ENCODE measurements around the gene OSBPL5.
A peak's percentile ranks its signal among the peaks of the same experiment; 100 is the strongest.
"Not testable (repeated sequence)": the region's sequence is repeated elsewhere in the genome, so short reads cannot be mapped to it uniquely, and the experiment has no call there.

OSBPL5 gene

DNA sequence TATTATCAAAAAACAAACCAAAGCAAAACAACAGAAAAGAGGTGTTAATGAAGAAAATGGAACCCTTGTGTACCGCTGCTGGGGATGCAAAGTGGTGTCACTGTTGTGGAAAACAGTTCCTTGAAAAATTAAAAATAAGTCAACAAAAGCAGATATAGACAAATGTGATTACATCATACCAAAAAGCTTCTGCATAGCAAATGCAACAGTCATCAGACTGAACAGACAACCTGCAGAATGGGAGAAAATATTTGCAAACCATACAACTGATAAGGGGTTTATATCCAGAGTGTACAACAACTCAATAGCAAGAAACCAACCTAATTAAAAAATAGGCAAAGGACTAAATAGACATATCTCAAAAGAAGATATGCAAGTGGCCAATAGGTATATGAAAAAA lies 85.0 kb downstream of the OSBPL5 start:
- no peak for DNase-seq

DNA sequence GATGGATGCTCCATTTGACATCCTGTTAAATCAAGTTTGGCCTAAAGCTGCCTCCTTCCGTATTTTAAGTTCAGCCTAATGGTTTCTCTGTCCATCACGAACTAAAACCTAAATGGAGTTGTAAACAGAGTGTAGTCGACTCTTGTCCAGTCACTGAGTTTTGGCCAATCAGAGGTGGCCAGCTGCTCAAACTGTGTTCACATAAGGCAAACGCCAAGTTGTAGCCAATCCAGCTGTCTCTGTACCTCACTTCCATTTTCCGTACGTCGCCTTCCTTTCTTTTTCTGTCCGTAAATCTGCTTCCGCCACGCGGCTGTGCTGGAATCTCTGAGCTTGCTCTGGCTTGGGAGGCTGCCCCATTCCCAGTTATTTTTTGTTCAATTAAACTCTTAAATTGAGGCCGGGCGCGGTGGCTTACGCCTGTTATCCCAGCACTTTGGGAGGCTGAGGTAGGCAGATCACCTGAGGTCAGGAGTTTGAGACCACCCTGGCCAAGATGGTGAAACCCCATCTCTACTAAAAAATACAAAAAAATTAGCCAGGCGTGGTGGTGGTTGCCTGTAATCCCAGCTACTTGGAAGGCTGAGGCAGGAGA lies 87.2 kb downstream of the OSBPL5 start:
- no peak for DNase-seq

DNA sequence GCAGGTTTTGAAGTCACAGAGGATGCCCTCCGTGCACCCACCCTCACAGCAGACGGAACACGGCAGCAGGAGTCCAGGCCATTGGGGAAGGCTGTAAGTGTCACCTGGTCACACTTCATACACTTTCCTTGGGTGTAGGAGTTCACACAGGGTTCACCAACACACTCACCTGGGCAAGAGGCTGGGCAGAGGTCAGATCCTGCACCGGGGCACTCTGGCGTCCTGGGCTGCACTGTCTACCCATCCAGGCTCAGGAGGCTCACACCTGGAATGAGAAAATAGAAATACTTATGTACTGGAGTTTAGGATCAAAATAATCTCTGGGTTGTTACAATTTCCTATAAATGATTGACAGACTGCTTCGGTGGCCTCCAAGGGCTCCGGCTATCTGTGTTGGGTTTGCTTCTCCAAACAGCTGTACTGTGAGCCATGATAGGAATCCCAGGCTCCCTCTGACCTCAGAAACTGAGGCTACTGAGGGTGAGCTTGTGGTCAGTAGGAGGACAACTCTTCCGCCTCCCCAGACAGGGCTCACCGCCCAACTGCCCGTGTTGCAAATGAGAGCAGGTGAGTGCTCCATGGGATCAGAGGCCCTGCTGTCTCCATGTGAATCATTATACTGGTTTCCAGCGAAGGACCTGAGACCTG lies 87.8 kb downstream of the OSBPL5 start:
- no peak for DNase-seq

DNA sequence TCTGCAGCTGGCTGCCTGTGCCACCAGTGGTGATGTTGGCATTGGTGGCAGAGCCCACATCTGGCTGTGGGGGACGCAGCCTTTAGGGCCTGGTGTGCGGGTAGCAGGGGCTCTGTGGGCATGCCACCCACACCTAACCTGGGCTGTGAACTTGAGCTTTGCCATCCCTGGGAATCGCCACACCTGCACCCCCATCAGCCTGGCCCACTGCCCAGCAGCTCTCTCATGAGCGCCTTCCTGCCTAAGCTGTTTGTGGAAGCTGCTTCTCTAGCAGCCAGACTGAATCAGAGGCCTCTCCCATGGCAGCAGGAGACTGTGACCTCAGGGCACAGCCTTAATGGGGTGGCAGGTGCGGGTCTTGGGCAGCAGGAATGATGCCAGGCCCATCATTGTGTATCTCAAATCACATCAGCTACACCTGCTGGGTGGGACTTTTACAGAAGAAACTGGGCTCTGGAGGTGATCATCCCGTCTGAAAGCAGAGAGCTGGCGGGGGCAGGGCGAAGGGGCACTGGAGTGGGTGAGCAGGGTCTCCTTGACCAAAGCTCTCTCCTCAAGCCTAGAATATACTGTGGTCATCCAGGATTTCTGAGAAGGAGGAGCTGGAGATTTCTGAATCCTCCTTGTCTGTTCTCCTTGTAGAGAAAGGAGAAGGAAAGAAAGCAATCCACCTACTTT lies 90.1 kb downstream of the OSBPL5 start:
- no peak for DNase-seq

DNA sequence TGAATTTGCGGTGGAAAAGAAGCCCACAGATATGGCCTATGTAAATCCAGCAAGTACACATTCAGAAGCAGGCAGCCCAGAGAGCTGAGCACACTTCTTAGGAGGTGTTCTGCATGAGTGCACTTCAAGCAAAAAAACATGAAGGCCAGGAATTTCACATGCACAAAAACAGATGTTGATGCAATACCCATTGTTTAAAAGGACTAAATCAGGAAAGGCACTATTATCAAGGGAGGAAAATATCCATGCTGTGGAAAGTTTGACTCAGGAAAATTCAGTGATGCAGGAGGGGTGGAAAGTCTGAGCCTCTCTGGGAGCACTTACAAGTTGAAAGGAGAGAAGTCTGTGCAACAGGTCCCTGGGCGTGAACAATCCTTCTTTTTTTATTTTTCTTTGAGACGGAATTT lies 92.1 kb downstream of the OSBPL5 start:
- DNase-seq, result no peak

DNA sequence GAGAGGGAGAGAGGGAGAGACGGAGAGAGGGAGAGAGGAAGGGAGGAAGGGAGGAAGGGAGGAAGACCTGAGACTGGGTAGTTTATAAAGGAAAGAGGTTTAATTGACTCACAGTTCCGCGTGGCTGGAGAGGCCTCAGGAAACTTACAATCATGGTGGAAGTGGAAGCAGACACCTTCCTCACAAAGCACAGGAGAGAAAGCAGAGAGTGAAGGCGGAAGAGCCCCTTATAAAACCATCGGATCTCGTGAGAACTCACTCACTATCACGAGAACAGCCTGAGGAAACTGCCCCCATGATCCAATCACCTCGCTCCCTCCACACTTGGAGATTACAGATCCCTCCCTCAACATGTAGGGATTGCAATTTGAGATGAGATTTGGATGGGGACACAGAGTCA lies 95.7 kb downstream of the OSBPL5 start:
- DNase-seq, result no peak

DNA sequence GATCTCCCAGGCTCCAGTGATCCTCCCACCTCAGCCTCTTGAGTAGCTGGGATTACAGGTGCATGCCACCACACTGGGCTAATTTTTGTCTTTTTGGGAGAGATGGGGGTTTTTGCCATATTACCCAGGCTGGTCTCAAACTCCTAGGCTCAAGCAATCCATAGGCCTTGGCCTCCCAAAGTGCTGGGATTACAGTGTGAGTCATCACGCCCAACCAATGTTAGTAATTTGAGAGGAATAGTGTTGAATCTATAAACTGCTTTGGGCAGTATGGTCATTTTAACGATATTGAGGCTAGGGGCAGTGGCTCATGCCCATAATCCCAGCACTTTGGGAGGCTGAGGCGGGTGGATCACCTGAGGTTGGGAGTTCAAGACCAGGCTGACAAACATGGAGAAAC lies 98.8 kb downstream of the OSBPL5 start:
- not testable (repeated sequence) for DNase-seq

DNA sequence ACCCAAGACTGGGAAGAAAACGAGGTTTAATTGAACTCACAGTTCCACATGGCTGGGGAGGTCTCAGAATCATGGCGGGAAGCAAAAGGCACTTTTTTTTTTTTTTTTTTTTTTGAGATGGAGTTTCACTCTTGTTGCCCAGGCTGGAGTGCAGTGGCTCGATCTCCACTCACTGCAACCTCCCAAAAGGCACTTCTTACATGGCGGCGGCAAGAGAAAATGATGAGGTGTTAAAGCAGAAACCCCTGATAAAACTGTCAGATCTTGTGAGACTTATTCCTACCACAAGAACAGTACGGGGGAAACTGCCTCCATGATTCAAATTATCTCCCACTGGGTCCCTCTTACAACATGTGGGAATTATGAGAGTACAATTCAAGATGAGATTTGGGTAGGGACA lies 100.4 kb downstream of the OSBPL5 start:
- DNase-seq, result not testable (repeated sequence)

DNA sequence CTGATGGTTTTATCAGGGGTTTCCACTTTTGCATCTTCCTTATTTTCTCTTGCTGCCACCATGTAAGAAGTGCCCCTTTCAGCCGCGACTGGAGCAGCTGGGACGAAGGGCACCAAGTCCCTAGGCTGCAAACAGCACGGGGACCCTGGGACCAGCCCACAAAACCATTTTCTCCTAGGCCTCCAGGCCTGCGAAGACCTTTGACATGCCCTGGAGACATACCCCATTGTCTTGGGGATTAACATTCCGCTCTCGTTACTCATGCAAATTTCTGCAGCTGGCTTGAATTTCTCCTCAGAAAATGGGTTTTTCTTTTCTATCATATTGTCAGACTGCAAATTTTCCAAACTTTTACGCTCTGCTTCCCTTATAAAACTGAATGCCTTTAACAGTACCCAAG lies 101.2 kb downstream of the OSBPL5 start:
- DNase-seq, result not testable (repeated sequence)

DNA sequence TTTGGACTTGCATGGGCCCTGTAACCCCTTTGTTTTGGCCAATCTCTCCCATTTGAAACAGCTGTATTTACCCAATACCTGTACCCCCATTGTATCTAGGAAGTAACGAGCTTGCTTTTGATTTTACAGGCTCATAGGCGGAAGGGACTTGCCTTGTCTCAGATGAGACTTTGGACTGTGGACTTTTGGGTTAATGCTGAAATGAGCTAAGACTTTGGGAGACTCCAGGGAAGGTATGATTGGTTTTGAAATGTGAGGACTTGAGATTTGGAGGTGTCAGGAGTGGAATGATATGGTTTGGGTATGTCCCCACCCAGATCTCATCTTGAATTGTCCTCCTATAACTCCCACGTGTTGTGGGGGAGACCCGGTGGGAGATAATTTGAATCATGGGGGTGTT lies 101.7 kb downstream of the OSBPL5 start:
- not testable (repeated sequence) for DNase-seq

DNA sequence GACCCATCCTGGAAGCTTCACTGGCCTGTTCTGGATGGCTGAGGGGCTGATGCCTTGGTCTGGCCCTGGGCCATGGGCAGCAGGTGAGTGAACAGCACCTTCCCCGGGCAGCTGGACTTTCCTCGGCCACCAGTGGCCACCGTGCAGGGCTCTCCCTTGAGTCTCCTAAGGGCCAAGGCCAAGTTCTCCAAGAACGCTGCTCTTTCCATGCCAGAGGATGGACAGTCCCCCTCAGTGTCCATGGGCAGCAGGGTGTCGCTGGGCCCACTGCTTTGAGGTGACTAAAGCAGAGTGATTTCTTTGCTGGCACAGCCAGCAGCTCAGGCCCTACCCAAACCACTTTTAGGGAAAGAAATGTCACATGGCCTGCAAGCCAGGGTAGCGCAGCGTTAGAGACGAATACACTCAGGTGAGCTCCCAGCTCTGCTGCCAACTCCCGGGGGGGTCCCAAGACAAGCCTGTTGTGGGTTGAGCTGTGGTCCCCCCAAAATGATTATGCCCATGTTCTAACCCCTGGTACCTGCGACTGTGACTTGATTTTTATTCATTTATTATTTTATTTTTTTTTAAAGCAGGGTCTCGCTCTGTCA lies 104.6 kb downstream of the OSBPL5 start:
- no peak for DNase-seq

DNA sequence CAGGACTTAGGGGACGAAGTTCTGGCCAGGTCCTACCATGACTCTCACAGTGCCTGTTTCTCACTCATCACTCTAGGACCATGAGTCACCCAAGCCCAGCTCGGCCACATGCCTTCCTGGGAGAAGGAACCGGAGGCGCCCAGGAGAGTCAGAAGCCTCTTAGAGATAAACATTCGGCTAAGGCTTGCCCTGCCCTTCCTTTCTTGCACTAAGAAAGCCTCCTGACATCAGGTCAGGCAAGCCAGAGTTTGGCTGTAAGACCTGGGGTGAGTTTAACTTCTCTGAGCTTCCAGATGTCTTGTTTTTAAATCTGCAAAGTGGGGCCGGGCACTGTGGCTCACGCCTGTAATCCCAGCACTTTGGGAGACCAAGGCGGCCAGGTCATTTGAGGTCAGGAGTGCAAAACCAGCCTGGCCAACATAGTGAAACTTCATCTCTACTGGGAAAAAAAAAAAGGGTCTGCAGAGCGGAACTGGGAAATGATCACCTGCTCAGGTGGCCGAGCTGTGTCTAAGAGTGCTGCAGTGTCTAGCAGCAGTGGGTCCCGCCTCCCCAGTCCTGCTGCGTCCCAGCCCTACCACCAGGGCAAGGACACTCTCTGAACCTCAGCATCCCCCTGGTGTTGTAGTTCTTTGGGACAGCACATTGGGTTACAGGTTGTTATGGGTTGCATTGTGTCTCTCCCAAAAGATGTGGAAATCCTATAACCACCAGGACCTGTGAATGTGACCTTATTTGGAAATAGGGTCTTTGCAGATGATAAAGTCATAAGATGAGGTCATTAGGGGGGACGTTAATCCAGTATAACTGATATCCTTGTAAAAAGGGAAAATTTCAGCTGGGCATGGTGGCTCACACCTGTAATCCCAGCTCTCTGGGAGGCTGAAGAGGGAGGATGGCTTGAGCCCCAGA lies 106.1 kb downstream of the OSBPL5 start:
- no peak for DNase-seq

DNA sequence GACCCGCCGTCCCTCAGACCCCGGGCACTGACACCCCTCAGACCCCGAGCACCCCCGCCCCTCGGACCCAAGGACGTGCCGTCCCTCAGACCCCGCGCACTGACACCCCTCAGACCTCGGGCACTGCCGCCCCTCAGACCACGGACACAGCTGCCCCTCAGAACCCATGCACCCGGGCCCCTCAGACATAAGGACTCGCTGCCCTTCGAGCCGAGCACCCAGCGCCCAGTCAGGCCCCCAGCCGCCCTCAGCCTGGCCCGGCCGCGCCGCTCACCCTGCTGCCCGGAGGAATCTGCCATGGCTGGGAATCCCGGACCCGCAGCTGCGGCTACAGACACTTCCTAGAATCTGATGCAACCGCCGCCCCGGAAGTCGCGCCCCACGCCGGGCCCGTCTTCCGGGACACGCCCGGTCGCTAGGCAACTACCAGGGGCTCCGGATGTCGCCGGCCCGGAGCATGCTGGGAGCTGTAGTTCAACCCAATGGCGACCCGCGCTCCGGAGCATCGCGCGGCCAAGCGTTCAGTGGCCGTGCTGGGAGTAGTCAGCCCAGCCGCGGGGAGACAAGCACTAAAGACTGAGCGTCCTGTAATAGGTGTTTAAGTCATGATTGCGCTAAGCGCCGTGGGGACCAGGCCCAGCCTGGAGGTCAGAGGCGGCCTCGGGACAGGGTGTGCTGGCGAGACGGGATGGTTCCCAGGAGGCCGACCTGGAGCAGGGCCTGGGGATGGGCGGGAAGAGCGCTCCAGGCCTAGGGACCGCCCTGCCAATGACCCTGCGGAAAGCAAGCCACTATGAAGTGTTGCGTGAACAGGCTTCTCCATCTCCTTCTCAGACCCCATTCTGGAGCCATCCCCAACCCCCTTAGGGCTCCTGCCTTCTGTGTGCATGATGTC lies 107.8 kb downstream of the OSBPL5 start, which contains the start of gene CARS1:
TSS of gene CARS1 (minus strand) at position 355 of the 895 bp plus-strand sequence. CDS start at position 299, 56 bp downstream.
- peak; percentile 54 to 93 for DNase-seq

DNA sequence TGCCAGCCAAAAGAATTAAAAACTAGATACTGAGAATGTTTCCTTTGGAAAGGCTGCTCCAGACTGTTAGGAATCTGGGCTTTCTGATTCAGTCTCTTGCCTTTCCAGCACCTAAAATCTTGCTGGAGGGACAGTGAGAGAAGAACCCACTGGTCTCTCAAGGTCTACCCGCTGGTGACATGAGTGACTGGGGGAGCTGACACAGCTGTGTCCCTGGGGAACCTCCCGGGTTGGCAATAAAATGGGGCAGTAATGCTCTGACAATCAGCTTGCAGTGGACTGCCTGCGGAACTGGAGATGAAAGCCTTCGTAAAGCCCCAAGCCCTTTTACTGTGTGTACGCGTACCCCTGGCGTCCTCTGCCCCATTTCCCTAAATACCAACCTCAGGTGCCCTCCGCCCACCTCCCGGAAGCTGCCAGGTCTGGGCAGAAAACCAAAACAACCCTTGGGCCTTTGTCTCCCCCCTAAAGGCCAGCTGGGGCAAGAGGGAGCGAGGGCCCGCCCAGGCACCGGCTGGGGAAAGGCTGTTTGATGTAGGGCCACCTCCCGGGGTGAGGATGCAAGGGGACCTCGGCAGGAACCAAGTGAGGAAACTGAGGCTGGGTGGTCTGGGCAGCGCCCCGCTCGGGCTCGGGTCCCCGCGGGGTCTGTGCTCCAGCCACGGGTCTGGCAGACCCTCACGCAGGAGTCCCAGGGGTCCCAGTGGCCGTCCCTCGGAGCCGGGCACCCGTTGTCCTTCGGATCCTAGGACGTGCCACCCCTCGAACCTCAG lies 108.6 kb downstream of the OSBPL5 start:
- no peak for DNase-seq

DNA sequence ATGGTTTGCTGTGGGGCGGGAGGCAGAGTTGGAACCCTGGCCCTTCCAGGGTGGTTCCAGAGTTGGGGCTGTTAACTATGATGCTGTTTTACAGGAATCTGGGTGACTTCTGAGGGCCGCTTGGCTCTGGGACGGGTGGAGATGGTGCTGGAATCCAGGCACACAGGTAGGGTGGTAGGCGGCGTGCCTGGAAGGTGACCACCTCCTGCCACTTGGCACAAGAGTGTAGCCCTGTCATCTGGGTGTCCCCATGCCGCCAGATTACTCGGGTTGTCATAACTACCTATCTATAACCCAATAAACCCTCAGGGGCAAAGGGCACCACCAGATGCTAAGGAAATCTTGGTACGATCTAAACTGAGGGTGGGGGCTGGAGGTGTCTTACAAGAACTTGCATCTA lies 109.2 kb downstream of the OSBPL5 start:
- no peak for DNase-seq

DNA sequence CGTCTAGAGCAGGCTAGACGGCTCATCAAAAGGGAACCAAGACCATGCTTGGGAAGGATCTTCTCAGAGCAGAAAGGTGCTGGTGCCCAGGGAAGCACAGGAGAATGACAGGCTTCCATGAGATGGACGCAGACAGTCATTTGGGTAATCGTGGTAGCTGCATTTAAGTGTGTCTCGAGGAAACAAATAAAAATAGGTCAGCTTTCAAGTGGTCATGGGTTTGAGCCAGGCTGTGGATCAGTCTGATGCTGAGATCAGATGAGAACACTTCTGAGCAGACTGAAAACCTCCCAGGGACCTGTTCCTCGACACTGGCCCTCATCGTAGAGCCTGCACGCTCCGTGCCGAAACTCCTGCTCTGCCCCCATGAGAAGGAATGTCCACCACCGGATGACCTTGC lies 112.5 kb downstream of the OSBPL5 start:
- DNase-seq, result no peak

DNA sequence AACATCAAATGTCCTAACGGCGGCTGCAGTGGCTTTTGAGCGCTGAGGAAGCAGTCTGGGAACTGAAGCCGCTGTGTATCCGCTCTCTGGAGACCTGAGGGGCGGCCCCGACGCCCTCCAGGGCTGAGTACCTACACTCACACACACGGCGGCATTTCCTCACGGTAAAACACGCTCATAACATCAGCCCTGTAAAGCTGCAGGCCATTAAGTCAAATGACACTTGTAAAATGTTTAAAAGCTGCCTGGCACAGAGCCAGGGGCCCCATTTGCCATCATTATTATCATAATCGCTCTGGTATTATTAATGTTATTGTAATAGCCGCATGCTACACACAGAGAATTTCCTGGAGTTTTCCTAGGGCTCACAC lies 113.0 kb downstream of the OSBPL5 start:
- peak; percentile 36 to 53 for DNase-seq

DNA sequence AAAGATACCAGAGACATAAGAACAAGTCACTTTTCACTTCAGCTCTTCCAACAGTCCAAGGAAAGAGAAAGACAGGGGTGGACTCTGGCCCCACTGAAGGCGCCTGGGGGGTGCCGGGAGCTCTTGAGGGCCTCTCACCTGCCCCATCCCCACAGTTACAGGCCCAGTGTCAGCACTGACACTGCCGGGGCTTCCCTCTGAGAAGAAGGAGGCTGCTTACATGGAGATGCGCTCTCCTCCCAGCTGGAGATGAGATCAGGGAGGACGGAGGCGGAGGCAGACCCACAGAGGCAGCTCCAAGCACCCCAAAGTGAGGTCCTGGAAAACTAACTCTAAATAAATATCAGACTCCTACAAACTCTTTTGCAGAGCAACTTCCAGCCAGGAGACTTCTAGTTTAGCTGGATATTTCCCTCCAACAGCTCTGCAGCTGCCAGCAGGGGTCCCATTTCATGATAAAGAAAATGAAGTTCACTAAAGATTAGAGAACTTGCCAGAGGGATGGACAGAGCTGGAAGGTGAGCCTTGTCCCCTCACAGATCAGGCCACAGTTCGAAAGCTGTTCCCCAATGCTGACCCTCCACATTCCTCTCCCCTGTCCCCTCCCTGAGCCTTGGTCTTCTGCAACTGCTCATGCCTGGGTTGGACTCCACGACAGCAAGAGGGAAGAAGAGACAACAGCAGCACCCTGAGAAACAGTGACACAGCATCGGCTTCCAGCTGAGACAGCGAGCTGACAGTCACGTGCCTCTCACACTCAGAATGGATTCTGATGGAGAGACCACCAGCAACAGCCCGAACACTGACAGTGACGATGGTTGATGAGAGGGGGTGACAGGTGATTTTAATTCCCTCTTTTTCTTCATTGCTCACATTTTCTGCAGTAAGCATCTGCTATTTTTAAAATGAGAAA lies 113.7 kb downstream of the OSBPL5 start:
- DNase-seq, result no peak

DNA sequence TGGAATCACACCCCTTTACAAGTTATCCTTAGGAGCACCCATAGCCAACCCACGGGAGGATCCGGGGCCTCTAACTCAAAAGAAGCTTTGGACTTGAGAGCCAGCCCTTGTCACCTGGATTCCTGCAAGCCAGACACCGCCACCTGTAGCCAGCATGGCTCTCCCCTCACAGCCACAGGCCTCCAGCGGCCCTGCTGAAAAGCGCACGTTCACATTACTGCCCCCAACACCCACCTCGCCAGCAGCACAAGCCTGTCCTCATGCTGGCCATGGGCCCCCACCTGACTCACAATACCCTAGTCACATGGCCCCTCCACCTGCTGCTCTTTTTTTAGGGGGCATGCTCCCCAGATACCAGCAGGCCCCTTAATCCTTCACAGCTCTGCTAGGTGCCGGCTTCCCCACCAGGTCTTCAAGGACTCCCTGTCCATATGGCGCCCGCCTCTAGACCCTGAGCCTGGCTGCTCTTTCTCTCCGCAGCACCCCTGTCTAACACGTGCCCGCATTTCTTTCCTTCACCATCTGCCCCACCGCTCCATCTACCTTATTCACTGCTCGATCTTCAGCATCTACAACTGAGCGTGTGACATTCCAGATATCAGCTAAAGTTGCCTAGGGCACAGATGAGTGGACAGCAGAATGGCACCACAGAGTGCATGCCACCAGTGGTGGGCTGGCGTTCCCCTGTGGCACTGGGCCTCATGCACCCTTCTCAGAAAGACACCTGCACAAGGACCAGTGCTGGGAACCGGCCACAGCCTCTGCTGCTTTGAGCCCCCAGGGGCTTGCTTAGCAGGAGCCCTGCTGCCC lies 114.5 kb downstream of the OSBPL5 start:
- no peak for DNase-seq
